Heart left ventricle (tissue), 13 donors: ENCODE measurements around the gene SLC25A33.

Experiments
- CTCF ChIP-seq, 12 donors: fragments of 200-600 bp; sonication (generic) in 4 of 12; IDR thresholded peaks; one replicate each; pipeline versions ENCODE4 v1.5.0 to v1.8.0; 2018 to 2022; ENCODE audit warnings: antibody characterized with exemption in 12 of 12, mild to moderate bottlenecking in 5 of 12
- POLR2A ChIP-seq, 2 donors: fragments of 450-650 bp; IDR thresholded peaks; one replicate each; pipeline ENCODE4 v1.6.1; 2017; ENCODE audit warnings: antibody characterized with exemption in 2 of 2, mild to moderate bottlenecking in 2 of 2, moderate library complexity in 2 of 2
- donor health status: ischemic (EF 13 %, LVEDD 7.1; RV severe dilation, severe dysfunction).
- donor health status: DM: no; HTN: yes; CAD: no.
- donor health status: DM: no; HTN: no; CAD: no.
- donor health status: ischemic (EF 25% LVEDD 6.9; RV normal size, moderate dysfunction).
- donor health status: ischemic (EF 25% LVEDD 5.7; RV mildly dilated, moderate dysfunction).
- donor health status: ischemic (EF 35%, LVEDD 5.7; RV mildly dilated, moderate dysfunction).
- donor health status: nonischemic (EF 11% LVEDD 7.7; RV severe dilation, severe dysfunction).
- donor health status: DM: yes; HTN: yes; CAD: no.
- donor health status: PGD.
- donor health status: ischemic (EF 29% LVEDD 5.4; RV normal size, mild dysfunction).
- donor health status: nonischemic (EF 23%, LVEDD 6.1; RV moderate dilation, normal function).

GRCh38 chr1:9577423-9577822 is 38.2 kb downstream of the SLC25A33 start:
- TF ChIP-seq CTCF (IDR thresholded peaks at IDR 0.05): no peak
- TF ChIP-seq POLR2A (IDR thresholded peaks at IDR 0.05): no peak
